Thyroid gland (tissue), 4 donors: Measurements from ENCODE around the gene ADAMTS2.

Experiments used
- CTCF ChIP-seq, 6 experiments: fragments of 200-600 bp in 3 of 6; fragments of 450-650 bp in 3 of 6; sonication (generic) in 3 of 6; IDR thresholded peaks; one replicate each; pipeline ENCODE4 v1.5.1; 2016 to 2019; ENCODE audit warnings: antibody characterized with exemption in 6 of 6, mild to moderate bottlenecking in 2 of 6, inconsistent platforms in 1 of 6, moderate library complexity in 1 of 6
- POLR2A ChIP-seq, 2 donors: fragments of 450-650 bp; IDR thresholded peaks; one replicate each; pipeline ENCODE4 v1.6.1; 2017; ENCODE audit warnings: antibody characterized with exemption in 2 of 2, mild to moderate bottlenecking in 2 of 2, moderate library complexity in 1 of 2

GRCh38 chr5:179221196-179221876 is 123.9 kb downstream of the ADAMTS2 start:
- TF ChIP-seq POLR2A (IDR thresholded peaks at IDR 0.05) (no peak), CTCF (IDR thresholded peaks at IDR 0.05) (no peak)
